H1 (cell line): ENCODE measurements around the gene TSC2. TPM values are rescaled to one million over a fixed set of nuclear protein-coding genes. Genes with fewer than 3 reads are reported as not detected.
A peak's percentile ranks its signal among the peaks of the same experiment; 100 is the strongest.

Experiments
- CTCF ChIA-PET: fragments of 300-600 bp; sonication (Branson Sonifier 250); formaldehyde crosslinking; loops from one replicate; lab custom pipeline; 2021; ENCODE audit not compliant: partially characterized antibody; lab: Charles Lee
- POLR2A ChIA-PET: fragments of 300-600 bp; sonication (Branson Sonifier 250); formaldehyde crosslinking; loops from one replicate; lab custom pipeline; 2021; ENCODE audit warnings: inconsistent platforms; ENCODE audit not compliant: partially characterized antibody; lab: Charles Lee
- DNase-seq, 2 experiments: peaks; one replicate each; pipeline versions ENCODE4 v3.0.0 to v3.0.0-alpha.2; 2010 to 2022; ENCODE audit warnings: low spot score in 2 of 2, low read depth in 1 of 2, mixed read lengths in 1 of 2
- FAIRE-seq: peaks from 2 replicates; lab custom pipeline; 2011; peaks lifted over from hg19 to GRCh38; lab: Jason Lieb, UNC
- H2AFZ ChIP-seq: 2 replicates; pipeline ENCODE4 v1.8.1; 2012; ENCODE audit warnings: low read length, inconsistent platforms
- H2AK5ac ChIP-seq: 2 replicates; pipeline ENCODE4 v1.6.1; 2013; ENCODE audit warnings: low read depth, low read length
- H2BK120ac ChIP-seq: replicated peaks from 2 replicates; pipeline ENCODE3; 2013; ENCODE audit warnings: low read depth, low read length, inconsistent platforms
- H2BK12ac ChIP-seq: 2 replicates; pipeline ENCODE4 v1.6.1; 2013; ENCODE audit warnings: low read depth, low read length
- H2BK15ac ChIP-seq: 2 replicates; pipeline ENCODE4 v1.6.1; 2013; ENCODE audit warnings: low read length
- H2BK20ac ChIP-seq: 2 replicates; pipeline ENCODE4 v1.6.1; 2013; ENCODE audit warnings: low read length
- H2BK5ac ChIP-seq: 2 replicates; pipeline ENCODE4 v1.6.1; 2013; ENCODE audit warnings: low read depth, low read length
- H3K14ac ChIP-seq: 2 replicates; pipeline ENCODE4 v1.6.1; 2013; ENCODE audit warnings: inconsistent platforms; ENCODE audit not compliant: insufficient read length
- H3K18ac ChIP-seq: 2 replicates; pipeline ENCODE4 v1.6.1; 2013; ENCODE audit warnings: low read length; ENCODE audit errors: extremely low read depth
- H3K23ac ChIP-seq: 2 replicates; pipeline ENCODE4 v1.6.1; 2013; ENCODE audit warnings: inconsistent platforms; ENCODE audit not compliant: insufficient read length
- H3K23me2 ChIP-seq: 2 replicates; pipeline ENCODE4 v1.6.1; 2013; ENCODE audit warnings: low read depth, low read length
- H3K27ac ChIP-seq: 2 replicates; pipeline ENCODE4 v1.6.1; 2011; ENCODE audit warnings: low read depth, low read length, inconsistent platforms
- H3K27me3 ChIP-seq, 4 experiments: replicated peaks in 1 of 4; 1 replicate in 1 of 4; 2 replicates in 3 of 4; pipeline versions ENCODE4 v1.6.1 to v1.8.1; 2011 to 2013; ENCODE audit warnings: low read length in 3 of 4, mild to moderate bottlenecking in 3 of 4, inconsistent platforms in 2 of 4, mixed read lengths in 2 of 4, moderate library complexity in 1 of 4; ENCODE audit not compliant: control insufficient read depth in 3 of 4, insufficient read depth in 3 of 4; ENCODE audit errors: extremely low read depth in 1 of 4
- H3K36me3 ChIP-seq, 4 experiments: 2 replicates each; pipeline versions ENCODE4 v1.6.1 to v1.8.1; 2011 to 2013; ENCODE audit warnings: mild to moderate bottlenecking in 4 of 4, low read length in 3 of 4, moderate library complexity in 2 of 4, control low read depth in 1 of 4, inconsistent platforms in 1 of 4; ENCODE audit not compliant: insufficient read depth in 4 of 4, control insufficient read depth in 2 of 4
- H3K4ac ChIP-seq: replicated peaks from 2 replicates; pipeline ENCODE3; 2013; ENCODE audit warnings: low read length, low read depth, mixed read lengths, inconsistent platforms; ENCODE audit not compliant: insufficient read length
- H3K4me1 ChIP-seq, 4 experiments: replicated peaks in 1 of 4; 1 replicate in 1 of 4; 2 replicates in 3 of 4; pipeline versions ENCODE4 v1.6.1 to v1.8.1; 2011 to 2013; ENCODE audit warnings: low read length in 3 of 4, inconsistent platforms in 2 of 4, mixed read lengths in 1 of 4; ENCODE audit not compliant: insufficient read depth in 4 of 4, control insufficient read depth in 3 of 4
- H3K4me2 ChIP-seq, 2 experiments: 2 replicates each; pipeline versions ENCODE4 v1.6.1 to v1.8.1; 2011 to 2013; ENCODE audit warnings: low read depth in 2 of 2, low read length in 2 of 2, control low read depth in 1 of 2, inconsistent platforms in 1 of 2, mild to moderate bottlenecking in 1 of 2; ENCODE audit not compliant: insufficient read depth in 1 of 2
- H3K4me3 ChIP-seq, 4 experiments: fragments of 200-600, 300-600 bp in 1 of 4; sonication (generic), shearing (Covaris generic), sonication (Bioruptor Twin) in 1 of 4; 2 replicates each; pipeline versions ENCODE4 v1.5.1 to v1.8.1; 2011 to 2016; ENCODE audit warnings: low read length in 4 of 4, low read depth in 3 of 4, control low read depth in 2 of 4, inconsistent platforms in 2 of 4, mild to moderate bottlenecking in 2 of 4, mixed read lengths in 1 of 4, moderate library complexity in 1 of 4; ENCODE audit not compliant: insufficient read depth in 2 of 4; ENCODE audit errors: extremely low read depth in 1 of 4
- H3K56ac ChIP-seq: replicated peaks from 2 replicates; pipeline ENCODE3; 2013; ENCODE audit warnings: low read depth, mild to moderate bottlenecking, mixed read lengths, low read length, inconsistent platforms; ENCODE audit not compliant: insufficient read length
- H3K79me1 ChIP-seq: 2 replicates; pipeline ENCODE4 v1.6.1; 2013; ENCODE audit warnings: low read depth, low read length, control low read depth
- H3K79me2 ChIP-seq, 2 experiments: 2 replicates each; pipeline versions ENCODE4 v1.6.1 to v1.8.1; 2012 to 2013; ENCODE audit warnings: low read length in 2 of 2, mild to moderate bottlenecking in 2 of 2, inconsistent platforms in 1 of 2; ENCODE audit not compliant: insufficient read depth in 2 of 2, control insufficient read depth in 1 of 2
- H3K9ac ChIP-seq, 4 experiments: replicated peaks in 1 of 4; 1 replicate in 1 of 4; 2 replicates in 3 of 4; pipeline versions ENCODE4 v1.6.1 to v1.8.1; 2011 to 2013; ENCODE audit warnings: low read depth in 3 of 4, low read length in 3 of 4, control low read depth in 2 of 4, mild to moderate bottlenecking in 2 of 4, moderate library complexity in 2 of 4, inconsistent platforms in 1 of 4; ENCODE audit errors: extremely low read depth in 1 of 4
- H3K9me3 ChIP-seq, 2 experiments: 2 replicates each; pipeline versions ENCODE4 v1.6.1 to v1.8.1; 2012 to 2013; ENCODE audit warnings: mild to moderate bottlenecking in 2 of 2, moderate library complexity in 2 of 2, control low read depth in 1 of 2, inconsistent platforms in 1 of 2, low read depth in 1 of 2, low read length in 1 of 2, mixed read lengths in 1 of 2; ENCODE audit not compliant: insufficient read depth in 2 of 2
- H4K20me1 ChIP-seq, 2 experiments: replicated peaks in 1 of 2; 2 replicates each; pipeline versions ENCODE3 to v1.8.1; 2011 to 2013; ENCODE audit warnings: inconsistent platforms in 2 of 2, low read length in 2 of 2, mild to moderate bottlenecking in 1 of 2; ENCODE audit not compliant: insufficient read depth in 2 of 2, control insufficient read depth in 1 of 2
- H4K5ac ChIP-seq: 2 replicates; pipeline ENCODE4 v1.6.1; 2013; ENCODE audit warnings: low read length, low read depth, mixed read lengths, inconsistent platforms; ENCODE audit not compliant: insufficient read length
- H4K8ac ChIP-seq: 2 replicates; pipeline ENCODE4 v1.8.0; 2013; ENCODE audit warnings: mild to moderate bottlenecking, moderate library complexity, low read length, inconsistent platforms; ENCODE audit not compliant: insufficient read depth; ENCODE audit errors: extremely low read depth
- H4K91ac ChIP-seq: replicated peaks from 2 replicates; pipeline ENCODE3; 2013; ENCODE audit warnings: low read length, mixed read lengths, inconsistent platforms; ENCODE audit not compliant: insufficient read length
- ASH2L ChIP-seq: fragments of 200-600, 300-600 bp; sonication (generic); IDR thresholded peaks from one replicate; pipeline ENCODE4 v1.7.1; 2017; ENCODE audit warnings: low read length
- ATF3 ChIP-seq: IDR thresholded peaks from 2 replicates; pipeline ENCODE4 v1.6.1; 2011; ENCODE audit warnings: low read depth, mild to moderate bottlenecking, low read length; ENCODE audit not compliant: insufficient read depth
- CTBP2 ChIP-seq: IDR thresholded peaks from 2 replicates; pipeline ENCODE4 v1.7.0; 2011; ENCODE audit warnings: borderline replicate concordance, mild to moderate bottlenecking, moderate library complexity, mixed read lengths, low read length; ENCODE audit not compliant: insufficient read depth, insufficient read length
- FOSL1 ChIP-seq: IDR thresholded peaks from 2 replicates; pipeline ENCODE4 v1.6.1; 2011; ENCODE audit warnings: mild to moderate bottlenecking, low read depth, low read length, moderate library complexity; ENCODE audit not compliant: insufficient read depth
- NANOG ChIP-seq: IDR thresholded peaks from 2 replicates; pipeline ENCODE4 v1.6.1; 2011; ENCODE audit warnings: low read length, low read depth, mild to moderate bottlenecking, inconsistent platforms; ENCODE audit not compliant: insufficient read depth, poor library complexity, severe bottlenecking
- POU5F1 ChIP-seq: IDR thresholded peaks from 2 replicates; pipeline ENCODE4 v1.6.1; 2011; ENCODE audit warnings: low read depth, mild to moderate bottlenecking, low read length, moderate library complexity
- RBBP5 ChIP-seq: IDR thresholded peaks from 2 replicates; pipeline ENCODE4 v1.7.1; 2012; ENCODE audit warnings: low read depth, mild to moderate bottlenecking, inconsistent platforms, low read length, moderate library complexity, borderline replicate concordance
- TCF12 ChIP-seq: IDR thresholded peaks from 2 replicates; pipeline ENCODE4 v1.6.1; 2011; ENCODE audit warnings: low read depth, mild to moderate bottlenecking, low read length
- WGBS, 2 experiments: shearing (Covaris generic) in 1 of 2; methylation state at CpG; one replicate each; pipeline versions ENCODE4 v1.1.6 to v1.1.7; 2013 to 2015; ENCODE audit warnings: low lambda C conversion rate in 2 of 2, mixed read lengths in 2 of 2, inconsistent platforms in 1 of 2, low coverage in 1 of 2, missing lambda C conversion rate in 1 of 2; ENCODE audit not compliant: insufficient replicate concordance in 2 of 2, insufficient coverage in 1 of 2, insufficient read length in 1 of 2; ENCODE audit errors: extremely low coverage in 1 of 2, missing lambda C conversion rate in 1 of 2; 5-methylcytosine and 5-hydroxymethylcytosine counted together
- polyA plus RNA-seq, 7 experiments: library from polyadenylated mRNA; depleted of rRNA in 3 of 7; stranded (reverse) in 5 of 7; unstranded in 2 of 7; fragments of >200 nt in 5 of 7; fragments of 200-250 nt in 2 of 7; gene quantifications; 1 replicate in 5 of 7; 2 replicates in 1 of 7; 4 replicates in 1 of 7; pipeline versions ENCODE4 v1.2.1 to v1.2.3, GENCODE V29; 2011 to 2013; ENCODE audit warnings: missing spikeins in 2 of 7, mixed read lengths in 2 of 7
- total RNA-seq: library from RNA; stranded (reverse); fragmentation: NEBNext Ultra II Directional; extraction: Animal tissue kit (Norgen Biotek cat#: 25700); gene quantifications from 2 replicates; pipeline ENCODE4 v1.2.1, GENCODE V29; 2021
- TF ChIP-seq, protein P1 (sequence below): IDR thresholded peaks from 2 replicates; pipeline ENCODE4 v1.6.1; 2012; ENCODE audit warnings: inconsistent platforms

The TSC2 gene
- total and polyA plus RNA-seq, 2 of the 8 experiments (the other 6 are each of a cell fraction or from before 2014, with no cell fraction given) = 65.9 to 96.6 TPM

- H3K18ac ChIP-seq = peak overlapping the region; percentile 32; the same call in 1 of the 2 replicates
- H3K4me1 ChIP-seq = peaks cover 0 to 12% (median 9%) of the 10 kb centered on the region in 4 experiments; a peak in 5 of 7 replicates
- H4K20me1 ChIP-seq = peaks cover 8 to 19% of the 10 kb centered on the region in 2 experiments
- H3K9ac ChIP-seq = peak overlapping the region in 2 of 4 experiments; percentile 13 to 43; a peak in 2 of 7 replicates
- peak overlapping the region; percentile 38 to 72 (median 45) for H3K4me3 ChIP-seq
- no peak for FAIRE-seq
- peak overlapping the region; percentile 89 for H4K8ac ChIP-seq
- no peak overlapping the region for H3K56ac ChIP-seq
- H2BK12ac ChIP-seq = peak overlapping the region; percentile 27; the same call in 1 of the 2 replicates
- H4K5ac ChIP-seq = no peak overlapping the region
- no peaks in the 10 kb centered on the region for H3K79me1 ChIP-seq
- peak overlapping the region; percentile 46 to 96 for H3K4me2 ChIP-seq
- H3K27ac ChIP-seq = no peak overlapping the region
- WGBS, 2 experiments = 12% methylated on average over 42 of the region's 101 CpGs; no CpG with 5 or more reads in 1 of the 2 experiments
- no peak overlapping the region for H2BK120ac ChIP-seq
- H2BK15ac ChIP-seq = no peak overlapping the region
- peaks cover 0 to 23% (median 0%) of the 10 kb centered on the region in 4 experiments; a peak in 2 of 8 replicates for H3K36me3 ChIP-seq
- H3K4ac ChIP-seq = no peak overlapping the region
- no peak overlapping the region for H3K23ac ChIP-seq
- no peaks in the 10 kb centered on the region for H3K79me2 ChIP-seq
- CTCF ChIA-PET = interaction anchor here (0.5 to 3.8 kb wide), 30 partner anchors 11 to 667 kb away, joined by 3 to 25 read pairs (median 4); partner anchors contain the start of genes NHERF2, NPW, NTHL1 and PKD1
- no peak overlapping the region; the same call in 1 of the 2 replicates for H2AFZ ChIP-seq
- H3K14ac ChIP-seq = no peak overlapping the region
- POLR2A ChIA-PET = interaction anchor here (0.7 to 6.9 kb wide), 18 partner anchors 11 to 147 kb away, joined by 3 to 54 read pairs (median 4); partner anchors contain the start of genes MSRB1, NTHL1, TRAF7 and TSC2
- H3K9me3 ChIP-seq = no peaks in the 10 kb centered on the region
- peak; percentile 59 to 97 for DNase-seq
- no peak overlapping the region for H2BK20ac ChIP-seq
- H3K27me3 ChIP-seq = no peaks in the 10 kb centered on the region
- H4K91ac ChIP-seq = peak overlapping the region; percentile 85
- peaks cover 6% of the 10 kb centered on the region; the same call in 1 of the 2 replicates for H3K23me2 ChIP-seq
- no peak overlapping the region for H2AK5ac ChIP-seq
- H2BK5ac ChIP-seq = peak overlapping the region; percentile 52; the same call in 1 of the 2 replicates
- TF ChIP-seq NANOG = no peak
- TF ChIP-seq, protein P1, sequence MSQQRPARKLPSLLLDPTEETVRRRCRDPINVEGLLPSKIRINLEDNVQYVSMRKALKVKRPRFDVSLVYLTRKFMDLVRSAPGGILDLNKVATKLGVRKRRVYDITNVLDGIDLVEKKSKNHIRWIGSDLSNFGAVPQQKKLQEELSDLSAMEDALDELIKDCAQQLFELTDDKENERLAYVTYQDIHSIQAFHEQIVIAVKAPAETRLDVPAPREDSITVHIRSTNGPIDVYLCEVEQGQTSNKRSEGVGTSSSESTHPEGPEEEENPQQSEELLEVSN = 0 out of 2 replicates have a peak, but pooled peaks have one; percentile 32
- TF ChIP-seq TCF12 = 0 out of 2 replicates have a peak, but pooled peaks have one; percentile 19
- TF ChIP-seq ASH2L = peak; percentile 6
- TF ChIP-seq RBBP5 = peak; percentile 73; the same call in 1 of the 2 replicates
- TF ChIP-seq CTBP2 = no peak
- no peak for TF ChIP-seq FOSL1
- no peak for TF ChIP-seq ATF3
- TF ChIP-seq POU5F1 = no peak
Observed at GRCh38 chr16:2090777-2091546, 43.2 kb downstream of the TSC2 start.
